Liver (tissue), 3 donors: ENCODE data around the gene FARSB.
"Not testable (repeated sequence)": the region's sequence is repeated elsewhere in the genome, so short reads cannot be mapped to it uniquely, and the experiment has no call there.

ENCODE experiments used
- FOXA1 ChIP-seq: IDR thresholded peaks from 2 replicates; pipeline ENCODE4 v1.6.1; 2016; ENCODE audit warnings: antibody characterized with exemption
- TAF1 ChIP-seq: conservative IDR thresholded peaks from 2 replicates; pipeline ENCODE4 v1.6.1; 2016; ENCODE audit warnings: antibody characterized with exemption, mild to moderate bottlenecking
- TF ChIP-seq, protein P1 (sequence below): IDR thresholded peaks from 2 replicates; pipeline ENCODE4 v1.6.1; 2016; ENCODE audit warnings: antibody characterized with exemption, mild to moderate bottlenecking
- TF ChIP-seq, protein P2 (sequence below): fragments of 150-350 bp; IDR thresholded peaks from 2 replicates; pipeline ENCODE4 v1.5.1; 2017; ENCODE audit warnings: improper control_type of control experiment, low read depth, low read length; ENCODE audit not compliant: missing input control
- donor health status: healthy.
- donor health status: healthy.

DNA sequence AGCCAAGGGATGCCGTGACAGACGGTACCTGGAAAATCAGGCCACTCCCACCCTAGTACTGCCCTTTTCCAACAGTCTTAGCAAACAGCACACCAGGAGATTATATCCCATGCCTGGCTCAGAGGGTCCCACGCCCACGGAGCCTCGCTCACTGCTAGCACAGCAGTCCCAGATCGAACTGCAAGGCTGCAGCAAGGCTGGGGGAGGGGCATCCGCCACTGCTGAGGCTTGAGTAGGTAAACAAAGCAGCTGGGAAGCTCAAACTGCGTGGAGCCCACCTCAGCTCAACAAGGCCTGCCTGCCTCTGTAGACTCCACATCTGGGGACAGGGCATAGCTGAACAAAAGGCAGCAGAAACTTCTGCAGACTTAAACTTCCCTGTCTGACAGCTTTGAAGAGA is 71.3 kb downstream of the FARSB start:
- TF ChIP-seq, protein P1, sequence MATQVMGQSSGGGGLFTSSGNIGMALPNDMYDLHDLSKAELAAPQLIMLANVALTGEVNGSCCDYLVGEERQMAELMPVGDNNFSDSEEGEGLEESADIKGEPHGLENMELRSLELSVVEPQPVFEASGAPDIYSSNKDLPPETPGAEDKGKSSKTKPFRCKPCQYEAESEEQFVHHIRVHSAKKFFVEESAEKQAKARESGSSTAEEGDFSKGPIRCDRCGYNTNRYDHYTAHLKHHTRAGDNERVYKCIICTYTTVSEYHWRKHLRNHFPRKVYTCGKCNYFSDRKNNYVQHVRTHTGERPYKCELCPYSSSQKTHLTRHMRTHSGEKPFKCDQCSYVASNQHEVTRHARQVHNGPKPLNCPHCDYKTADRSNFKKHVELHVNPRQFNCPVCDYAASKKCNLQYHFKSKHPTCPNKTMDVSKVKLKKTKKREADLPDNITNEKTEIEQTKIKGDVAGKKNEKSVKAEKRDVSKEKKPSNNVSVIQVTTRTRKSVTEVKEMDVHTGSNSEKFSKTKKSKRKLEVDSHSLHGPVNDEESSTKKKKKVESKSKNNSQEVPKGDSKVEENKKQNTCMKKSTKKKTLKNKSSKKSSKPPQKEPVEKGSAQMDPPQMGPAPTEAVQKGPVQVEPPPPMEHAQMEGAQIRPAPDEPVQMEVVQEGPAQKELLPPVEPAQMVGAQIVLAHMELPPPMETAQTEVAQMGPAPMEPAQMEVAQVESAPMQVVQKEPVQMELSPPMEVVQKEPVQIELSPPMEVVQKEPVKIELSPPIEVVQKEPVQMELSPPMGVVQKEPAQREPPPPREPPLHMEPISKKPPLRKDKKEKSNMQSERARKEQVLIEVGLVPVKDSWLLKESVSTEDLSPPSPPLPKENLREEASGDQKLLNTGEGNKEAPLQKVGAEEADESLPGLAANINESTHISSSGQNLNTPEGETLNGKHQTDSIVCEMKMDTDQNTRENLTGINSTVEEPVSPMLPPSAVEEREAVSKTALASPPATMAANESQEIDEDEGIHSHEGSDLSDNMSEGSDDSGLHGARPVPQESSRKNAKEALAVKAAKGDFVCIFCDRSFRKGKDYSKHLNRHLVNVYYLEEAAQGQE: not testable (repeated sequence)
- not testable (repeated sequence) for TF ChIP-seq TAF1, FOXA1
- TF ChIP-seq, protein P2, sequence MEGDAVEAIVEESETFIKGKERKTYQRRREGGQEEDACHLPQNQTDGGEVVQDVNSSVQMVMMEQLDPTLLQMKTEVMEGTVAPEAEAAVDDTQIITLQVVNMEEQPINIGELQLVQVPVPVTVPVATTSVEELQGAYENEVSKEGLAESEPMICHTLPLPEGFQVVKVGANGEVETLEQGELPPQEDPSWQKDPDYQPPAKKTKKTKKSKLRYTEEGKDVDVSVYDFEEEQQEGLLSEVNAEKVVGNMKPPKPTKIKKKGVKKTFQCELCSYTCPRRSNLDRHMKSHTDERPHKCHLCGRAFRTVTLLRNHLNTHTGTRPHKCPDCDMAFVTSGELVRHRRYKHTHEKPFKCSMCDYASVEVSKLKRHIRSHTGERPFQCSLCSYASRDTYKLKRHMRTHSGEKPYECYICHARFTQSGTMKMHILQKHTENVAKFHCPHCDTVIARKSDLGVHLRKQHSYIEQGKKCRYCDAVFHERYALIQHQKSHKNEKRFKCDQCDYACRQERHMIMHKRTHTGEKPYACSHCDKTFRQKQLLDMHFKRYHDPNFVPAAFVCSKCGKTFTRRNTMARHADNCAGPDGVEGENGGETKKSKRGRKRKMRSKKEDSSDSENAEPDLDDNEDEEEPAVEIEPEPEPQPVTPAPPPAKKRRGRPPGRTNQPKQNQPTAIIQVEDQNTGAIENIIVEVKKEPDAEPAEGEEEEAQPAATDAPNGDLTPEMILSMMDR: not testable (repeated sequence)
